Measurements from ENCODE around the gene ASB2. TPM values are rescaled to one million over a fixed set of nuclear protein-coding genes. Genes with fewer than 3 reads are reported as not detected.

The ASB2 gene
- polyA plus RNA-seq, 1 donor from 2014 or later: 0.26 TPM

DNA sequence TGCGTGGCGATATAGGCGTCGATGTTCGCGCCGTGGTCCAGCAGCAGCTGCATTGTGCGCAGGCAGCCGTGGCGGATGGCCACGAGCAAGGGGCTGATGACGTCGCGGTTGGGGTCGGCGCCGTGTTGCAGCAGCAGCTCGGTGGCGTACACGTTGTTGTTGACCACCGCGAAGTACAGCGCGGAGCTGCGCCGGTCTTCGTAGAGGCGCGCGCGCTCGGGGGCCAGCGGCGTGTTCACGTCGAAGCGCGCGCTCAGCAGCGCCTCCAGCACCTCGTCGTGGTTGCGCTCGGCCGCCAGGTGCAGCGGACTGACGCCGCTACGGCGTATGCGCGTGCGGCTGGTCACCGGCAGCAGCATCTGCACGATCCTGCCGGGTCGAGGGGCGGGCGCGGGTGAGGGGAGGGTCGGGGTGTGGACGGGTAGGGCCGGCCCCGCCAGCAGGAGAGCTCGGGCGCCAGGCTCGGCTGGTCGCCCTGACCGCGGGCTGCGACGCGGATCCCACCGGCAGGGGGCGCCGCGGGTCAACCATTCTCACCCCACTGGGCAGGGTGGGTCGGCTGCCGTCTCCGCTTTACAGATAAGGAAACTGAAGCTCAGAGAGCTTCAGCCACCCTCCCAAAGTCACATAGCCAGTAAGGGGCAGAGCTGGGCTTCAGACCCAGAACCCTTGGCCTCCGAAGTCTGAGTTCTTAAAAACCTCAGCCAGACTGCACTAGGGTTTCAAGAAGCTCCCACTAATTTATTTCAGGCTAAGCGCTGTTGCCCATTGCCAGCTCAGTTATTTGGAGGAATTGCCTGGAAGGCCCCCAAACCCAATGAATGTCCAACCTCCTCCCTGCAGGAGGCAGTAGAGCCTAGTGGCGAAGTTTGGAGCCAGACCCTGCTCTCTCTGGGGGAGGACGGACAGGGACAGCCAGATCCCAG, 36.8 kb downstream of the ASB2 start:
- peak overlapping the region; percentile 8 for H2AFZ ChIP-seq (ENCODE audit: low read depth, low read length)
- no peak overlapping the region for H3K4me2 ChIP-seq (ENCODE audit: low read length)
- no peaks in the 10 kb centered on the region for H3K79me2 ChIP-seq (replicated peaks; ENCODE audit: insufficient read depth, low read length)
- peak overlapping the region; percentile 67 for H3K4me3 ChIP-seq (ENCODE audit: low read length)
- H3K9me3 ChIP-seq (ENCODE audit: low read length): no peaks in the 10 kb centered on the region
- H3K9me2 ChIP-seq (ENCODE audit: insufficient read depth, low read length): no peaks in the 10 kb centered on the region
- H3F3A ChIP-seq (ENCODE audit: insufficient read depth, low read length, poor library complexity, severe bottlenecking): no peaks in the 10 kb centered on the region
- peak; percentile 72 for TF ChIP-seq CTCF (IDR thresholded peaks at IDR 0.05; ENCODE audit: poor library complexity, severe bottlenecking)
- TF ChIP-seq, protein P1, sequence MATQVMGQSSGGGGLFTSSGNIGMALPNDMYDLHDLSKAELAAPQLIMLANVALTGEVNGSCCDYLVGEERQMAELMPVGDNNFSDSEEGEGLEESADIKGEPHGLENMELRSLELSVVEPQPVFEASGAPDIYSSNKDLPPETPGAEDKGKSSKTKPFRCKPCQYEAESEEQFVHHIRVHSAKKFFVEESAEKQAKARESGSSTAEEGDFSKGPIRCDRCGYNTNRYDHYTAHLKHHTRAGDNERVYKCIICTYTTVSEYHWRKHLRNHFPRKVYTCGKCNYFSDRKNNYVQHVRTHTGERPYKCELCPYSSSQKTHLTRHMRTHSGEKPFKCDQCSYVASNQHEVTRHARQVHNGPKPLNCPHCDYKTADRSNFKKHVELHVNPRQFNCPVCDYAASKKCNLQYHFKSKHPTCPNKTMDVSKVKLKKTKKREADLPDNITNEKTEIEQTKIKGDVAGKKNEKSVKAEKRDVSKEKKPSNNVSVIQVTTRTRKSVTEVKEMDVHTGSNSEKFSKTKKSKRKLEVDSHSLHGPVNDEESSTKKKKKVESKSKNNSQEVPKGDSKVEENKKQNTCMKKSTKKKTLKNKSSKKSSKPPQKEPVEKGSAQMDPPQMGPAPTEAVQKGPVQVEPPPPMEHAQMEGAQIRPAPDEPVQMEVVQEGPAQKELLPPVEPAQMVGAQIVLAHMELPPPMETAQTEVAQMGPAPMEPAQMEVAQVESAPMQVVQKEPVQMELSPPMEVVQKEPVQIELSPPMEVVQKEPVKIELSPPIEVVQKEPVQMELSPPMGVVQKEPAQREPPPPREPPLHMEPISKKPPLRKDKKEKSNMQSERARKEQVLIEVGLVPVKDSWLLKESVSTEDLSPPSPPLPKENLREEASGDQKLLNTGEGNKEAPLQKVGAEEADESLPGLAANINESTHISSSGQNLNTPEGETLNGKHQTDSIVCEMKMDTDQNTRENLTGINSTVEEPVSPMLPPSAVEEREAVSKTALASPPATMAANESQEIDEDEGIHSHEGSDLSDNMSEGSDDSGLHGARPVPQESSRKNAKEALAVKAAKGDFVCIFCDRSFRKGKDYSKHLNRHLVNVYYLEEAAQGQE (IDR thresholded peaks at IDR 0.05; ENCODE audit: borderline replicate concordance): no peak
- TF ChIP-seq RAD21 (conservative IDR thresholded peaks at IDR 0.05): peak; percentile 40
- peak; percentile 50 for TF ChIP-seq SMC3 (conservative IDR thresholded peaks at IDR 0.05; ENCODE audit: poor library complexity)
- TF ChIP-seq MXI1 (conservative IDR thresholded peaks at IDR 0.05; ENCODE audit: poor library complexity, severe bottlenecking): no peak
- TF ChIP-seq TAF1 (IDR thresholded peaks at IDR 0.05; ENCODE audit: low read depth): no peak
- TF ChIP-seq EP300 (conservative IDR thresholded peaks at IDR 0.05; ENCODE audit: poor library complexity, severe bottlenecking): no peak
- no peak overlapping the region for H3K27ac ChIP-seq (ENCODE audit: low read length)
- peaks cover 20% of the 10 kb centered on the region for H3K27me3 ChIP-seq (ENCODE audit: insufficient read depth, low read depth, low read length)
- no peaks in the 10 kb centered on the region for H3K36me3 ChIP-seq (ENCODE audit: insufficient read depth, low read length)
- H4K20me1 ChIP-seq (ENCODE audit: insufficient read depth): no peaks in the 10 kb centered on the region
- no peak overlapping the region for H3K9ac ChIP-seq (ENCODE audit: low read length)

GRCh38 chr14:93938751-93939303, 37.5 kb downstream of the ASB2 start:
- no peaks in the 10 kb centered on the region for H3K9me3 ChIP-seq (ENCODE audit: low read length)
- no peaks in the 10 kb centered on the region for H3K36me3 ChIP-seq (ENCODE audit: insufficient read depth, low read length)
- no peaks in the 10 kb centered on the region for H3K9me2 ChIP-seq (ENCODE audit: insufficient read depth, low read length)
- peak overlapping the region; percentile 8 for H2AFZ ChIP-seq (ENCODE audit: low read depth, low read length)
- H3F3A ChIP-seq (ENCODE audit: insufficient read depth, low read length, poor library complexity, severe bottlenecking): no peaks in the 10 kb centered on the region
- H3K9ac ChIP-seq (ENCODE audit: low read length): no peak overlapping the region
- no peaks in the 10 kb centered on the region for H3K79me2 ChIP-seq (replicated peaks; ENCODE audit: insufficient read depth, low read length)
- no peak overlapping the region for H3K4me2 ChIP-seq (ENCODE audit: low read length)
- no peak for TF ChIP-seq CTCF (IDR thresholded peaks at IDR 0.05; ENCODE audit: poor library complexity, severe bottlenecking)
- H4K20me1 ChIP-seq (ENCODE audit: insufficient read depth): no peaks in the 10 kb centered on the region
- H3K4me3 ChIP-seq (ENCODE audit: low read length): peak overlapping the region; percentile 67
- no peak overlapping the region for H3K27ac ChIP-seq (ENCODE audit: low read length)
- H3K27me3 ChIP-seq (ENCODE audit: insufficient read depth, low read depth, low read length): peaks cover 20% of the 10 kb centered on the region
